Parathyroid adenoma (tissue), 2 donors: ENCODE measurements around the gene POLA2.

ENCODE experiments used
- H2AFZ ChIP-seq: fragments of 300-600 bp; sonication (generic); one replicate; pipeline ENCODE4 v1.7.0; 2017; ENCODE audit warnings: antibody characterized with exemption, mild to moderate bottlenecking
- H3K27ac ChIP-seq: fragments of 300-600 bp; sonication (generic); one replicate; pipeline ENCODE4 v1.7.0; 2017
- H3K27me3 ChIP-seq: fragments of 300-600 bp; sonication (generic); one replicate; pipeline ENCODE4 v1.7.0; 2017; ENCODE audit warnings: low read length; ENCODE audit not compliant: control insufficient read depth, insufficient read depth
- H3K36me3 ChIP-seq: fragments of 300-600 bp; sonication (generic); one replicate; pipeline ENCODE4 v1.7.0; 2017; ENCODE audit warnings: low read length; ENCODE audit not compliant: control insufficient read depth, insufficient read depth
- H3K4me1 ChIP-seq: fragments of 300-600 bp; sonication (generic); one replicate; pipeline ENCODE4 v1.7.0; 2017; ENCODE audit warnings: control low read depth
- H3K4me2 ChIP-seq: fragments of 300-600 bp; sonication (generic); one replicate; pipeline ENCODE4 v1.7.0; 2017; ENCODE audit warnings: low read length
- H3K4me3 ChIP-seq: fragments of 300-600 bp; sonication (generic); one replicate; pipeline ENCODE4 v1.7.0; 2017; ENCODE audit warnings: low read depth, low read length
- H3K79me2 ChIP-seq: fragments of 300-600 bp; sonication (generic); one replicate; pipeline ENCODE4 v1.7.0; 2017; ENCODE audit warnings: control low read depth
- H3K9ac ChIP-seq: fragments of 300-600 bp; sonication (generic); one replicate; pipeline ENCODE4 v1.7.0; 2017; ENCODE audit warnings: mild to moderate bottlenecking
- H3K9me3 ChIP-seq: fragments of 300-600 bp; sonication (generic); one replicate; pipeline ENCODE4 v1.7.0; 2017; ENCODE audit warnings: low read length; ENCODE audit not compliant: control insufficient read depth
- CTCF ChIP-seq: fragments of 300-600 bp; sonication (generic); IDR thresholded peaks from one replicate; pipeline ENCODE4 v1.7.0; 2017; ENCODE audit warnings: antibody characterized with exemption, mild to moderate bottlenecking
- donor health status: primary hyperparathyroidism.

Gene POLA2

GRCh38 chr11:65215441-65216076 is 46.2 kb upstream of the POLA2 start:
- H3K4me1 ChIP-seq: peaks cover 5% of the 10 kb centered on the region
- H3K4me2 ChIP-seq: no peak overlapping the region
- no peak overlapping the region for H3K27ac ChIP-seq
- H3K36me3 ChIP-seq: no peaks in the 10 kb centered on the region
- H3K9me3 ChIP-seq: no peaks in the 10 kb centered on the region
- no peak overlapping the region for H2AFZ ChIP-seq
- no peak overlapping the region for H3K9ac ChIP-seq
- H3K4me3 ChIP-seq: no peak overlapping the region
- no peak for TF ChIP-seq CTCF
- H3K79me2 ChIP-seq: no peaks in the 10 kb centered on the region
- H3K27me3 ChIP-seq: no peaks in the 10 kb centered on the region

GRCh38 chr11:65216830-65217229 is 44.9 kb upstream of the POLA2 start:
- Histone ChIP-seq H3K36me3 (no peaks in the 10 kb centered on the region), H3K4me3 (no peak overlapping the region), H3K27ac (no peak overlapping the region), H2AFZ (no peak overlapping the region), H3K27me3 (no peaks in the 10 kb centered on the region), H3K79me2 (no peaks in the 10 kb centered on the region), H3K9me3 (no peaks in the 10 kb centered on the region), H3K4me1 (peaks cover 2% of the 10 kb centered on the region), H3K9ac (no peak overlapping the region), H3K4me2 (no peak overlapping the region)
- no peak for TF ChIP-seq CTCF

GRCh38 chr11:65217441-65218423 is 44.0 kb upstream of the POLA2 start:
- Histone ChIP-seq H3K4me3 (no peak overlapping the region), H3K4me1 (peaks cover 2% of the 10 kb centered on the region), H3K27ac (no peak overlapping the region), H3K9me3 (no peaks in the 10 kb centered on the region), H3K27me3 (no peaks in the 10 kb centered on the region), H3K4me2 (no peak overlapping the region), H3K36me3 (no peaks in the 10 kb centered on the region), H3K9ac (no peak overlapping the region), H3K79me2 (no peaks in the 10 kb centered on the region), H2AFZ (no peak overlapping the region)
- no peak for TF ChIP-seq CTCF

- no peak overlapping the region for H3K27ac ChIP-seq
- H3K4me3 ChIP-seq: no peak overlapping the region
Observed at GRCh38 chr11:65218446-65218845, 43.3 kb upstream of the POLA2 start.

More at GRCh38 chr11:65218446-65218845, 43.3 kb upstream of the POLA2 start:
- no peak overlapping the region for H2AFZ ChIP-seq
- H3K4me2 ChIP-seq: no peak overlapping the region
- no peak for TF ChIP-seq CTCF
- no peaks in the 10 kb centered on the region for H3K79me2 ChIP-seq
- no peaks in the 10 kb centered on the region for H3K36me3 ChIP-seq
- H3K9ac ChIP-seq: no peak overlapping the region
- no peaks in the 10 kb centered on the region for H3K27me3 ChIP-seq
- H3K4me1 ChIP-seq: peaks cover under 1% of the 10 kb centered on the region
- H3K9me3 ChIP-seq: no peaks in the 10 kb centered on the region
